G401.6 (cell line): ENCODE results near the gene CDX4.
"Not testable (repeated sequence)": the region's sequence is repeated elsewhere in the genome, so short reads cannot be mapped to it uniquely, and the experiment has no call there.

Source experiments
- FAIRE-seq: peaks from 2 replicates; lab custom pipeline; 2012; peaks lifted over from hg19 to GRCh38; lab: Jason Lieb, UNC

CDX4 gene

GRCh38 chrX:73446831-73447230 lies at the start of gene CDX4:
Gene CDX4, plus strand, starts transcription at chrX:73447053. Its CDS starts 201 bp downstream, at chrX:73447254.
- no peak for FAIRE-seq

- no peak for FAIRE-seq
These were observed 48.5 kb upstream of the CDX4 start for GRCh38 chrX:73398185-73398914.

- no peak for FAIRE-seq
These were observed 46.6 kb upstream of the CDX4 start for GRCh38 chrX:73400136-73400748.

- no peak for FAIRE-seq
These were observed 45.1 kb upstream of the CDX4 start for GRCh38 chrX:73401591-73402266.

- FAIRE-seq = no peak
These were observed 33.9 kb upstream of the CDX4 start for GRCh38 chrX:73412930-73413329.

- FAIRE-seq = no peak
These were observed 500 bp downstream of the CDX4 start for GRCh38 chrX:73447311-73447794.

GRCh38 chrX:73448379-73448778 lies 1.5 kb downstream of the CDX4 start:
- no peak for FAIRE-seq

GRCh38 chrX:73455171-73455570 lies 8.3 kb downstream of the CDX4 start:
- no peak for FAIRE-seq

GRCh38 chrX:73457306-73457705 lies 10.5 kb downstream of the CDX4 start:
- no peak for FAIRE-seq

- FAIRE-seq = no peak
These were observed 21.5 kb downstream of the CDX4 start for GRCh38 chrX:73468376-73468775.

GRCh38 chrX:73478961-73479360 lies 32.1 kb downstream of the CDX4 start:
- no peak for FAIRE-seq

- FAIRE-seq = no peak
These were observed 34.7 kb downstream of the CDX4 start for GRCh38 chrX:73481521-73481920.

GRCh38 chrX:73490661-73491060 lies 43.8 kb downstream of the CDX4 start:
- FAIRE-seq = no peak

GRCh38 chrX:73492178-73492577 lies 45.3 kb downstream of the CDX4 start:
- FAIRE-seq = not testable (repeated sequence)
